GOT3 (cell line): ENCODE data around the gene ESPN.
"Not testable (repeated sequence)": the region's sequence is repeated elsewhere in the genome, so short reads cannot be mapped to it uniquely, and the experiment has no call there.

Experiments used
- DNase-seq: peaks from one replicate; lab custom pipeline; 2025; ENCODE audit warnings: mixed read lengths; lab: John Stamatoyannopoulos, UW

The ESPN gene

DNA sequence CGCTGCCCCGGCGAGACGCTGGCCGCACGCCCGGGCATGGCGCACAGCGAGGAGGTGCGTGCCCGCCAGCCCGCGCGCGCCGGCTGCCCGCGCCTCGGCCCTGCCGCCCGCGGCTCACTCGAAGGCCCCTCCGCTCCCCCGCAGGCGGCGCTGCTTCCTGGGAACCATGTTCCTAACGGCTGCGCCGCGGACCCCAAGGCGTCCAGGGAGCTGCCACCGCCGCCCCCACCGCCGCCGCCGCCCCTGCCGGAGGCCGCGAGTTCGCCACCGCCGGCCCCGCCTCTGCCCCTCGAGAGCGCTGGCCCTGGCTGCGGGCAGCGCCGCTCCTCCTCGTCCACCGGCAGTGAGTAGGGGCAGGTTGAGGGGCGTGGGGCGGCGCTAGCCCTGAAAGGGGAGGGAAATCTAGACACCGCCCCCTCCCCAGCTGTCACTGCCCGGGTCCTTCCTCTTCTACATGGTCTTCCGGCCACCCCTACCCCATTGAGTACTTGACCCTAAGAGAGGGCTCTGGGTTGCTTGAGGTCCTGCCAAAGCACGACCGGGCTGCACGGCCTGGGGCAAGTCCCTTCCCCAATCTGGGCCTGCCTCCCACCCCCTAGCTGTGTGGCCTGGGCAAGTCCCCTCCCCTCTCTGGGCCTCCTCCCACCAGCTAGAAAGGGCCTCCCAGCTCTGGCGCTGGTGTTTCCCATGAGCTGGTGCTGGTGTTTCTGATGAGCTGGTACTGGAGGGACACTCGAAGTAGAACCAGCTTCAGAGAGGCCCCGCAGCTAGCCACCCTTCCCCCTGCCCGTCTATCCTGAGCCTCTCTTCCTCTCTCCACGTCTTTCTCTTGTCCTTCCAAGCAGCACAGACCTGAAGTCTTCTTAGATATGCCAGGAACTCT lies 24.4 kb downstream of the ESPN start:
- no peak for DNase-seq

DNA sequence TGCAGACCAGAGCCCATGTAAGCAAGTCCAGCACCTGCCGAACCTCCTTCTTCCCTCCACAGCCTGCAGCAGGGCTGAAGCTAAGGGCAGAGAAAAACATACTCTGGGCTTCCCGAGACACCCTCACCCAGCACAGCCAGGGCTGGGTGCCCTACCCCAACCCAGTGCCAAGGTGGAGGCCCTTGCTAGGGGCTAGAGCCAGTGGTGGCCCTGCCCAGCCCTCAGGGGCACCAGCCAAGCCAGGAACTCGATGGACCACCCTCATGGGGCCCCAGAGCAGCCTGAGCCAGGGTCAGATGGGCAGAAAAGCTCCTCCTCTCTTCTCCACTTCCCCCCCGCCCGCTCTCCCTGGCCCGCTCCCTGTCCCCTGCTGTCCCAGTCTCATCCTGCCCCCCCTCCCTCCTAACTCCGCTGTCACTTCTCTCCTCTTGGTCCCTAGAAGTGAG lies 25.5 kb downstream of the ESPN start:
- DNase-seq = no peak

DNA sequence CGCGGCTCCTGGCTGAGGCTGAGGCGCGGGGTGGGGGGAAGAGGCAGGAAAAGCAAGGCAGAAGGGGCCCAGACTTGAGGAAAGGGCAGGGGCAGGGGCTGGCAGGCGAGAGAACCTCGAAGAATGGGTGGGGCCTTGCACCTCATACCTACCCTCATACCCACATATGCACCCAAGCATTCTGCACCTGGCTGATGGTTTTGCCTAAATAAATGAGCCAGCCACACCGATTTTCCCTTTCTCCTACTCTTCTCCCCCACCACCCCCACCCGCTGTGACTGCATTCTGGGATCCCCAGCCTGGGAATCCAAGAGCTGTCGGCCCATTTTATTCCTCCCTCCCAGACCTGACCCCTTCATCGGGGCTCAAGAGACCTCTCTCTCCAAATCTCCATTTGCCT lies 25.9 kb downstream of the ESPN start:
- not testable (repeated sequence) for DNase-seq

DNA sequence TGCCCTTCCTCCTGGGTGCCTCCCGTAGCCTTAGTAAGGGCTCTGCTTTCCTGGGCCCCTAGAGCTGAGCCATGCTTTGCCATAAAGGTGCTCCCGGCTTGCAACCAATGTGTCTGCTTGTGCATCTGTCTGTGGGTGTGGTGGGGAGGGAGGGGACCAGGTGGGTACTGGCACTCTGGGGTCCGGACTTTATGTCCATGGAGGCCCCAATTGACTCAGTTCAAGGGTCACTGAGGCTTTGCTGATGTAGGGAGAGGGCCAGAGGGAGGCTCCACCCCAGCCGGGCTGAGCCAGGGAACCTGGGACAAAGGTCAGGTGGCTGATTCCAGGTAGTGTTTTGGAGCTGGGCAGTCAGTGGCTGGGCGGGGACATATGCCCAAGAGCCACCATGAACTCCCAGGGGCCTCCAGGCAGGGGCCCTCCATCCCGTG lies 26.4 kb downstream of the ESPN start:
- no peak for DNase-seq

DNA sequence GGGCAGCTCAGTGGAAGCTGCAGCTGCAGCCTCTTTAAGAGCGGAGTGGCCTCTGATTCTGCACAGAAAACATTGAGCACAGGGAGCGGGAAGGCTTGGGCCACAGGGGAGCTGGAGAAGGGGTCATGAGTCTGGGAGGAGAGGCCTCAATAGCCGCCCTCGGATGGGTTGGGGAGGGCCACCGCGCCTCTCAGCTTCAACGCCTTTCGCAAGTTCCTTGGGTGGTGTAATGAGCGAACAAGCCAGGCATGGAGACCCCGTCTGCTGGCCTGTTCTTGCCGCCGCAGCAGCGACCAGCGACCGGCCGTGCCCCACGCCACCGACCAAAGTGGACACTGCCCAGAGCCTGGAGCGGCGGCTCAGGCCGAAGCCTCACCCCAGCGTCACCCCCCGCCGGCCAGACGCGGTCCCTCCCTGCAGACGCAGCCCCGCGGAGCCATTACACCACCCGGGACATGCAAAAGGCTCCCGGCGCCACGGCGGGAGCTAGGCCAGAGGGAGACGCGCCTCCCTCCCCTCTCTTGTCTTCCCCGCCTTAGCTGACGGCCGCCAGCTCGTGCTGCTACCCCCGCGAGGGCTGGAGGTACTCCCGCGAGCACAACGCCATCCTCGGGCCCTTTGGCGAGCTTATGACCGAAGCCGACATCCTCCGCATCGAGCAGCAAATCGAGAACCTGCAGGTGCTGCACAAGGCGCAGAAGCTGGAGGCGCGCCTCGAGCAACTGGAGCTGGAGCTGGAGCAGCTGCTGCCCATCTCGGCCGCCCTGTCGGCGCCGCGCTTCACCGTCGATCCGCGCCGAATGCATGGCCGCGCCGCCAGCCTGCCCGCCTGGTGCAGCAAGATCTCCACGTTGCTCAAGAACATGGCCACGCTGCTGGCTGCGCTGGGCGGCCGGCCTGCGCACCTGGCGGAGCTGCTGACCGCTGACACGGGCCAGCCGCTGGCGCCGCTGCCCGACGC lies 29.6 kb downstream of the ESPN start:
- DNase-seq = not testable (repeated sequence)

DNA sequence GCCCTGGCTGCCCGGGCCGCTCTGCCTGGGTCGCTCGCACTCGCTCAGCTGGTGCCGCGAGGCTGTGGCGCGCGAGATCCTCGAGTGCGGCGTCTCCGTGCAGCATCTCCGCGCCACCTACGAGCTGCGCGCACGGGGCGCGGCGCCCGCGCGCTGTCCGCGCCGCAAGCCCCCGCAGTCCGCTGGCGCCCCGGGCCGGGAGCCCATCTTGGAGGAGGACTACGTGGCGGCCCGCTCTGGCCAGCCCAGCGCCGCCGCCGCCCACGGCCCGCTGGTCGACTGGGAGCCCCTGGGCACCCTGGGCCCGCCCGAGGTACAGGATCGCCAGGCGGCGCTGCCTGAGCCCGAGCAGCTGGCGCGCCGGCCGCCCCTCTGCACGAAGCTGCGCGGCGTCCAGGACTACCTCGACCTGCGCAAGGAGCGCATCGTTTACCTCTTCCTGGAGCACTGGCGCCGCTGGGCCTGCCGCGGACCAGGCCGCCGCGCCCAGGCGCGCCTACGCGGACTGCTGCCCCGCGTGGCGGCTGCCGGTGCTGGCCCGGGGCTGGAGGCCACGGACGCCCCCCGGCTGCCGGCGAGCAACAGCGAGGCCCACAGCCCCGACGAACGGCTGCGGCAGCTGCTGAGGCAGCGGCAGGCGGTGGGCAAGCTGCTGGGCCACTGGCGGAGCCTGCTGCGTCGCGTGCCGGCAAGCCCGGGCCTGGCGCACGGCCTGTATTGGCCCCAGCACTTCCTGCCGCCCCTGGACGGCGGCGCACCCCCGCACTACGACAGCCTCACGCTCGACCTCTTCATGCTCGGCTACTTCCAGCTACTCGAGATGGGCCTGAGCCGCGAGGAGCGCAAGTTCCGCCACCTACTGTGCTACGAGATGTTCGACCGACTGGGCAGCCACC lies 30.5 kb downstream of the ESPN start:
- no peak for DNase-seq

DNA sequence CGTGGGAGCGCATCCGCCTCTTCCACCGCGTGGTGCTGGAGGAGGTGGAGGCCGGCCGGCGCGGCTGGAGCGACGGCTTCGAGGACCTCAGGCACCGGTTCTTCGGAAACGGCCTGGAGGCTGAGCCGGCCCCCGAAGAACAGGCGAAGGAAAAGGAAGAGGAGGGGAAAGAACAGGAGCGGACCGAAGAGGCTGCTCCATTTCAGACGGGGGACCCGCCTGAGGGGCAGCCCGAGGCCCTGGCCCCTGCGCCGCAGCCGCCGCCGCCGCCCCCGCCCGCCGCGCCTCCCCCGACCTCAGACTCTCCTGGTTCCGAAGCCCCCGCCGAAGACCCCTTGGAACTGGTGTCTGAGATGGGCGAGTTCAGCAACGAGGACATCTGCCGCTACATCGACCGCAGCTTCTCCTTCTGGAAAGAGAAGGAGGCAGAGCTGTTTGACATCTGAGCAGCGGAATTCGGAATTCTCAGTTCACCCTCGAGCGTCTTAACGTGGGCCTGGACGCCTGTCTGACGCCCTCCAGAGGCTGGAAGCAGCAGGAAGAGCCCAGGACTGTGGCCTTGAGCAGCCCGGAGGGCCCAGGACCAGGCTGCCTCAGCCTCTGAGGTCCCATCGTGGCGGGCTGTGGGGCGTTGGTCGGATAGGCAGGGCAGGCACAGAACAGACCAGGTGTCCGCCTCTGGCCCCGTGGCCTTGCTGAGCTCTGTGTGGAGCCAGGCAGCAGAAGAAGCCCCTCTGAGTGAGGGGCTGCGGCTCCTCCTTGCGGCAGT lies 31.4 kb downstream of the ESPN start:
- DNase-seq = not testable (repeated sequence)

DNA sequence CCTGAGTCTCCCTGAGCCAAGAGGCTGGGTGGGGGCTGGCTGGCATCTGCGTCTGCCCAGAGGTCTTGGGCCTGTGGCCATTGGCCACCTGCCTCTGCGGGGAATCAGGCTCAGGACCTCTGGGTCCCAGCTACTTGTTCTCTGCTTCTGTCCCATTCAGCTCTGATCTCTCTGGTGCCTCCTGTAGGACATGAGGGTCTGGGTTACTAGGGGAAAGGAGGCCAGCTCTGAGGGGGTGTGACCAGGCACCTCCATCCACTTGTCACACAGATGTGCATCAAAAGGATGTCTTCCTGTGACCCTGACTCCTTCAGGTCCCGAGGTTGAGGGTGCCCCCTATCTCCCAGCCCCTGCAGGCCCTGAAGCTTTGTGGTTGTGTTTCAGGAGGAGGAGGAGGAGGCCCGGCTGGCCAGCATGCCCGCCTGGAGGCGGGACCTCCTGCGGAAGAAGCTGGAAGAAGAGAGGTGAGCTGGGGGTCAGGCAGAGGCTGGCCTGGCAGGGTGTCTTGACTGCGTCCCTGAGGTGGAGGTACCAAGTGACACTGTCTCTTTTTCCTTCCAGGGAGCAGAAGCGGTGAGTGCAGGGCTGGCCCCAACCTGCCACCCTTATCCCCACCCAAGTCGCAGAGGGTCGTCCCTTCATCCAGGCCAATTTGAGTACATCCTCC lies 32.4 kb downstream of the ESPN start:
- no peak for DNase-seq

DNA sequence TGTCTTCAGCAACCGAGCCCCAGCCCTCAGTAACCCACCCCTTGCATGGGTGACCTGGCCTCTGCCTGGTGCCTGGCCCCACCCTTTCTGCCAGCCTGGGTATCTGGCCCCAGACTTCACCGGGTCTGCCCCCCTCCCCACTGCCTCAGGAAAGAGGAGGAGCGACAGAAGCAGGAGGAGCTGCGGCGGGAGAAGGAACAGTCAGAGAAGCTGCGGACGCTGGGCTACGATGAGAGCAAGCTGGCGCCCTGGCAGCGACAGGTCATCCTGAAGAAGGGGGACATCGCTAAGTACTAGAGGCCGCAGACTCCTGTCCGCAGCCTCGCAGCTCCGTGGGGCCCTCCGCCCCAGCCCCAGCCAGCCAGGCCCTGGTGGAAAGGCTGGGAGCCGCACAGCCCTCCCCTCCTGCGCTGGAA lies 35.3 kb downstream of the ESPN start:
- no peak for DNase-seq

DNA sequence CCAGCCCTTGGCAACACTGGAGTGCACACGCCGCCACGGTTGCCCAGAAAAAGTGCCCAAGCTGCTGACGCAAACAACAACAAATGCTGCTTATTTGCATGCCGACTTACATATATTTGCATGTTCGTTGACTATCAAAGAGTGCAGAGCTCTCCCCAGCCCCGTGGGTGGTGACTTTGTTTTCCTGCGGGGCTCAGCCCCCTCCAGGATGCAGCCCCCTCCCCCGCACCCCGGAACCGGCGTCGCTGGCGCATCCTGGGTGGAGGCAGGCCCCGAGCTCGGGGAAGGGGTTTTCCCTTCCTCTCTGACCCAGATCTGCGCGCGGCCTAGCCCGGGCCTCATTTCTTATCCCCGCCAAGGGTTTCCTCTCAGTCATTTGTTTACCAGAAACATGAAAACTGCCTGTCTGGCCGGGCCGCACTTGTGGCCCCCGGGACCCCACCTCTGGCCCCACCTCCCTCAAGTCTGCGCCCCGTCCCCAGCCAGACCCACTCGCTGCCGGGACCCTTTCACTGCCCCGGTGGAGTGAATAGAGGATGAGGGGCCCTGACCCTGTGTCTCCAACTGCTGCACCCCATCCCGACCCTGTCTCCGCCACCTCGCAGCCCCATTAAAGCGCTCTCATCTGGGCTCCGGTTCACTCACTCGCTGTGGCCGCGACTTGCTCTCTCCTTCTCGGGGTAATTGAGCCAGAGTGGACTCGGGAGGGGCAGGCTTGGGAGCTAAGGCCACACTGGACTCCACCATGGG lies 35.9 kb downstream of the ESPN start:
- DNase-seq = no peak

DNA sequence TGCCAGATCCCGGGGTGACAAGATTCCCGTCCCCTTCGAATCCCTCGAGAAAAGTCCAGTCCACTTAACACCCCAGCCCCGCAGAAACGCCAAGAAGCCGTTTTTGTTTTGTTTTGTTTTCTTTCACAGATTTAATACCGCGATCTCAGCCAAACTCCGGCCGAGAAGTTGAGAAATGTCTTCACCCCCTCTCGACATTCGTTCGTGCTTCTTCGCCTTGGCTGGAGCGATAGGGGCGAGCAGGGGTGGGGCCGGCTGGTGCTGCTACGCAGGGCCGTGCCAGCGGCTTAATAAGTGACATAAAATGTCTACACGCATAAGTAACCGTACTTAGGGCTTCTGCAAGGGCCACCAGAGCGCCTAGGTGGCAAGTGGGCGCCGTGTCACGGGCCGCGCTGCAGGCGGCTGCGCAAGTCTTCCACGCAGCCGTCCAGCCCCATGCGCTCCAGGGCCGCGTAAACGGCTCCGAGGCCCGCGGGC lies 36.5 kb downstream of the ESPN start:
- no peak for DNase-seq

DNA sequence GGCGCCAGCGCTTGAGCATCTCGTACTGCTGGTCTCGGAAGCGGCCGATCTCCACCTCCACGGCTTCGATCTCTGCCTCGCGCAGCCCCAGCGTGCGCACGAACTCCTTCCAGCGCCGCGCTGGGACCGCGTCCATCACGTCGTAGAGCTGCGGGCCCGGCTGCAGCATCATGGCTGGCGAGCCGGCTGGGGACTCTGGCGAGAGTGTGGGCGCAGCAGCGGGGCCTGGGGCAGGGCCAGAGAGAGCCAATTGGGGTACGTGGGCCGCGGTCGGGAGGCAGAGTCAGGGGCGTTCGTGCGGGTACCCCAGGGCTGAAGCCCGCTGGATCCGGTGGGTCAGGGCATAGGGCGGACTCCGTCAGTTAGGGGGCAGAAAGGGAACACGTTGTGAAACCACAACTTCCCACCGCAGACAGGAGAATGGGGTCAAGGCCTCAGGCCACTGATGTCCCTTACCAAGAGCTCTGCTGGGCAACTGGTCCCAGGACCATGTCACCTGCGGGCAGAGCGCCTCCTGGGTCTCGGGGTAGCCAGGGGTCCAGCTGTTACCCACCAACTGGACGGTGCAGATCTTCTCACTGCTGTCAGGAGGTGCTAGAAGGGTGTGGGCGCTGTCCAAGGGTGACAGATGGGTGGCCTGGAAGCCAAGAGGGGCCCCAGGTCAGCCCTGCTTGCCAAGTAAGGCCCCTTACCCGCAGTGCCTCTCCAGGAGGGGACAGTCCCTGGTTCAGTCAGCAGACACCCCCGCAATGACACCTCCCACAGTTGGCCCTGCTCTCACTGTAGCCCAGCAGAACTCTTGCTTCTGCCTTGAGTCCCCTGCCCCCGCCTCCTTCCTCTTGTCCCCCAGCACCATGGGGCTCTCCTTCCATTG lies 37.2 kb downstream of the ESPN start:
- no peak for DNase-seq

DNA sequence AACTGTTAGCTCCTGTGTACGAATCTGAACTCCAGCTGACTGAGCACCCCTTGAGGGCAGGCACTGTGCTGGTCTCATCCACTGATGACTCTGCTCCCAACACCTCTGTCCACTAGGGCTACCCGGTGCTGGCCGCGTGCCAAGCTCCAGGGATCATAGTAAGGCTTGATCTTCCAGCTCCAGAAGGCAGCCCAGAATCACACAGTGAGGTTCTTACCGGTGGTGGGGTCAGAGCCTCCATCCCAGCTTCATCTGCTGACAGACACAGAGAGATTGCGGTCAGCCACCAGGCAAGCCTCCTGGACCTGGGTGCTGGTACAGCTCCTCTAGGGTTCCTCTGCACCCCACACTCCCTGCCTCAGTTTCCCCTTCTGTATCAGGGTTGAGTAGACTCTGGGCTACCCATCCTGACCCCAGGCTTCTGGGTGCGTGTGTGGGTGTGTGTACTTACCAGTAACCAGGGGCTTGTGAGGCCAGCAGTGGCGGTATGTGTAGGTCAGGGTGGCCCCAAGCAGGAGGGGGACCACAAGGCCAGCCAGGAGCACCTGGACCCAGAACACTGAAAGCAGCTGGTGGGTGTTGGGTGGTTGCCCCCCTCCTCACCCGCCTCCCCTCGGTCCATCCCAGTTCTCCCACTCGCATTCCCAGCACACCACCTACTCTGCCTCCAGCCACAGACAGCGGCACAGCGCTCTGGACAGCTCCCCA lies 38.0 kb downstream of the ESPN start:
- DNase-seq = no peak

DNA sequence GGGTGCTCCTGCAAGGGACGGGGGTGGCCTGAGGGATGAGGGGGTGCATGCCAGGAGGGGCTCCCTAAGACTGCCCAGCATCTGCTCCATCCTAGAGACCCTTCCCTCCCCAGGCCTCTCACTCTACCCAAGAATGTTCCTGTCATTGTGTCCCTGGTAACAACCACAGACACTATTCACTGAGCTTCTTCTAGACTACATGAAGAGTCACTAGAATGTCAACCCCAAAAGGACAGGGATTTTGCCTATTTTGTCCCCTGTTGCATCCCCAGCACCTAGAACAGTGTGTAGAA lies 38.5 kb downstream of the ESPN start:
- no peak for DNase-seq

DNA sequence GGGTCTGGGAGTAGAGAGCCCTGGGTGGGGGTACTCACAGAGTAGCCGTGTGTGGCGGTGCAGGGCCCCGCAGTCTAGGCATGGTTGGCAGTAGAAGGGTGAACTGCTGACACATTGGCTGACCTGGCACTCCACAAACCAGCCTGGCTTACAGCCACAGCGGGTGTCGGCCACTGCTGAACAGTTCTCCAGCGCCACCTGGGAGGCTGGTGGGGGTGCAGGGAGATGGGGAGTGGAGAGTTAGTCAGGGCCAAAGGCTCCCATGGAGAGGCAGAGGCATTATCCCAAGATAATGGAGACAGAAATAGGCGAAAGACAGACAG lies 39.9 kb downstream of the ESPN start:
- no peak for DNase-seq

DNA sequence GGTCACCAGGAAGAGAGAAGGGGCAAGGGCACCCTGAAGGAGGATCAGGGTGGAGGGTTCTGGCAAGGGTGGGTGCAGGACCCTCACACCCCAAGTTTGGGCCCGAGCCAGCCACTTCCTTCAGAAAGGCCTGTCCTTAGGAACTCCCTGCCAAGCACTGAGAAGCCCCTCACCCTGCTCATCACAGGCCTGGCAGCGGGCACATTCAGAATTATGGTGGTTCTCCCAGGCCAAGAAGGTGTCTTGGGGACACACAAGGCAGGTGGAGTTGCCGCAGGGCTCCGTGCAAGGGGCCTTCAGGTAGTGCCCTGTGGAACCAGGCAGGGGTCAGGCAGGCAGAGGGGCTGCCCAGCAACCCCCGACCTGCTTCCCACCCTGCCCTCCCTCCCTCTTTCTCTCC lies 40.3 kb downstream of the ESPN start:
- no peak for DNase-seq

DNA sequence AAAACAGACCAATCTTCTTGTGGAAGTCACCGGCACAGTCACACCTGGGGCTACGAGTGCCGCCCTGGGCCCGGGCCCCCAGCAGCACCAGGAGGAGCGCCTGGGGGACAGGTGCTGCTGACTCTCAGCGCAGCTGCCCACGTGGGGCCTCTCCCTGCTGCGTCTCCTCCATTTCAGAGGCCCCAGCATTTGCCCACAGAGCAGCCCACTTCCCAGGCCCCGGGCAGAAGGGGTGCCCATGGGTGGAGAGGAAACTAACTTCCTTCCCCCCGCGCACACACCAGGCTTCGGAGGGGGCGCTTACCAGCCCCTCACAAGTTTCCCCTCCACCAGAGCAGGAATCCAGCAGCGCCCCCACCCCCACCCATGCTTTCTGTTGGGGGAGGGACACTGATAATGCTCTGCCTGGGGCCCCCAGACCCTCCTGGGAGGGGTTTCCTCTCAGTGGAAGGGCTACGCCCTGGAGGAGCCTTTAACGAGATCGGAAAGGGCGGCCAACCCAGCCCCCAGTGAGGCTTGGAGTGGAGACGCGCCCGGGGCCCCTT lies 41.0 kb downstream of the ESPN start:
- no peak for DNase-seq

DNA sequence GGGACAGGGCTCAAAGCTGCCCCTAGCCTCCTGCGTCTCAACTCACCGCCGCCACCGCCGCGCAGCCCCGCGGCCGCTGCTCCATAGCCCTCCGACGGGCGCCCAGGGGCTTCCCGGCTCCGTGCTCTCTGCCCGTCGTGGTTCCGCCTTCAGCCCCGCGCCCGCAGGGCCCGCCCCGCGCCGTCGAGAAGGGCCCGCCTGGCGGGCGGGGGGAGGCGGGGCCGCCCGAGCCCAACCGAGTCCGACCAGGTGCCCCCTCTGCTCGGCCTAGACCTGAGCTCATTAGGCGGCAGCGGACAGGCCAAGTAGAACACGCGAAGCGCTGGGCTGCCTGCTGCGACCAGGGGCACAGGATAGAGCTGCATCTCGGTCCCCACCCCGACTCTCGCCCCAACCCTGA lies 41.4 kb downstream of the ESPN start, which contains the start of gene TNFRSF25:
TSS of gene TNFRSF25 (minus strand) at position 151 of the 400 bp plus-strand sequence. CDS start at position 85, 66 bp downstream.
- no peak for DNase-seq
